Fibroblast of the aortic adventitia (primary cell): Measurements from ENCODE around the gene HOXA4. TPM values are rescaled to one million over a fixed set of nuclear protein-coding genes. Genes with fewer than 3 reads are reported as not detected.
A peak's percentile ranks its signal among the peaks of the same experiment; 100 is the strongest.

Experiments
- DNase-seq: peaks from one replicate; pipeline ENCODE4 v3.0.0-alpha.2; 2010; ENCODE audit warnings: low read depth
- H3K4me3 ChIP-seq: 2 replicates; pipeline ENCODE4 v1.5.1; 2011; ENCODE audit warnings: low read depth, mild to moderate bottlenecking, control low read depth, low read length, moderate library complexity
- CTCF ChIP-seq: IDR thresholded peaks from 2 replicates; pipeline ENCODE4 v1.5.1; 2011; ENCODE audit warnings: mild to moderate bottlenecking, low read length, control low read depth, inconsistent platforms; ENCODE audit not compliant: insufficient read depth
- total RNA-seq: library from RNA; depleted of rRNA; stranded (reverse); fragments of >200 nt; gene quantifications from 2 replicates; pipeline ENCODE4 v1.2.3, GENCODE V29; 2012; ENCODE audit warnings: low replicate concordance

Gene HOXA4
- total RNA-seq, 1 donor = 0.99 TPM

- TF ChIP-seq CTCF = no peak
- DNase-seq = peak; percentile 24
Observed at GRCh38 chr7:27116962-27117886, 13.3 kb downstream of the HOXA4 start.

GRCh38 chr7:27116031-27116961 lies 14.3 kb downstream of the HOXA4 start:
- TF ChIP-seq CTCF = no peak
- peak; percentile 39 for DNase-seq
- peak overlapping the region; percentile 72 for H3K4me3 ChIP-seq

More at GRCh38 chr7:27116962-27117886, 13.3 kb downstream of the HOXA4 start:
- H3K4me3 ChIP-seq = peak overlapping the region; percentile 72

GRCh38 chr7:27115221-27116026 lies 15.1 kb downstream of the HOXA4 start:
- peak; percentile 68 for DNase-seq
- peak overlapping the region; percentile 72 for H3K4me3 ChIP-seq
- no peak for TF ChIP-seq CTCF

DNA sequence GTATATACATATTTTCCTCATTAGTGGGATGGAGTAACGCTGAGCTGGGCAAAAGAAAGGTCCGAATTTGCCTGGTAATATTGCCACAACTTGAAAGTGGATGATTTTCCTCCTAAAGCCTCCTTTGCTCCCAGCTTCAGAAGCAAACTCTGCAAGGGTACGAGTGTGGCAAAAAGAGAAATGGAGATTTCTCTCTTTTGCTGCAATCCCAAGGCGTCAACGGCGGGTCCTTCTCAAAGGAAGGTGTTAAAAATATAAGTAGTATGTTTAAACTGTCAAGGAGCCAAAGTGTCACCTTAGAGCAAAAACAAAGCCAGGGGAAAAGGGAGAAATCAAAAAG lies 15.7 kb downstream of the HOXA4 start:
- peak overlapping the region; percentile 72 for H3K4me3 ChIP-seq
- no peak for TF ChIP-seq CTCF
- DNase-seq = no peak

GRCh38 chr7:27113991-27114769 lies 16.4 kb downstream of the HOXA4 start:
- peak; percentile 66 for DNase-seq
- H3K4me3 ChIP-seq = peak overlapping the region; percentile 78
- TF ChIP-seq CTCF = no peak
